GM12872 (cell line): ENCODE measurements around the gene BEST4.

ENCODE experiments used
- CTCF ChIP-seq: IDR thresholded peaks from 3 replicates; pipeline ENCODE4 v1.5.1; 2011; ENCODE audit warnings: low read depth, mild to moderate bottlenecking, low read length, moderate library complexity; ENCODE audit not compliant: insufficient read depth

The BEST4 gene

GRCh38 chr1:44739307-44740178 lies 48.4 kb downstream of the BEST4 start, which contains the start of gene KIF2C:
Gene KIF2C, plus strand, starts transcription at chr1:44739837. Its CDS starts 96 bp downstream, at chr1:44739933.
- TF ChIP-seq CTCF: no peak

GRCh38 chr1:44735992-44736391 lies 52.0 kb downstream of the BEST4 start:
- no peak for TF ChIP-seq CTCF

GRCh38 chr1:44733784-44734183 lies 54.2 kb downstream of the BEST4 start:
- no peak for TF ChIP-seq CTCF
